GM21360 (cell line): ENCODE results near the gene FNDC5.

Experiments
- ATAC-seq: cut with Tn5 transposase; IDR thresholded peaks from one replicate; pipeline ENCODE4 v1.9.1; 2021; ENCODE audit warnings: mild to moderate bottlenecking, moderate library complexity; ENCODE audit not compliant: unreplicated experiment

The FNDC5 gene

GRCh38 chr1:32897082-32898049 is 26.7 kb upstream of the FNDC5 start:
- ATAC-seq: no peak

GRCh38 chr1:32896451-32896850 is 25.7 kb upstream of the FNDC5 start:
- no peak for ATAC-seq

GRCh38 chr1:32895325-32896215 is 24.9 kb upstream of the FNDC5 start:
- no peak for ATAC-seq

GRCh38 chr1:32894681-32895080 is 24.0 kb upstream of the FNDC5 start:
- ATAC-seq: no peak

GRCh38 chr1:32894019-32894600 is 23.4 kb upstream of the FNDC5 start:
- no peak for ATAC-seq

- no peak for ATAC-seq
These were observed 22.7 kb upstream of the FNDC5 start for GRCh38 chr1:32893198-32894018.

- ATAC-seq: no peak
These were observed 21.9 kb upstream of the FNDC5 start for GRCh38 chr1:32892368-32893197.

- ATAC-seq: no peak
These were observed 20.9 kb upstream of the FNDC5 start for GRCh38 chr1:32891630-32892029.

- no peak for ATAC-seq
These were observed 20.5 kb upstream of the FNDC5 start for GRCh38 chr1:32891241-32891570.

- no peak for ATAC-seq
These were observed 20.0 kb upstream of the FNDC5 start for GRCh38 chr1:32890516-32891240.

GRCh38 chr1:32889731-32890278 is 19.1 kb upstream of the FNDC5 start:
- no peak for ATAC-seq

GRCh38 chr1:32888677-32889420 is 18.1 kb upstream of the FNDC5 start:
- no peak for ATAC-seq

GRCh38 chr1:32888134-32888533 is 17.4 kb upstream of the FNDC5 start:
- ATAC-seq: no peak

- ATAC-seq: no peak
These were observed 16.9 kb upstream of the FNDC5 start for GRCh38 chr1:32887623-32888022.

- ATAC-seq: no peak
These were observed 16.2 kb upstream of the FNDC5 start for GRCh38 chr1:32886828-32887414.

GRCh38 chr1:32886004-32886827 is 15.5 kb upstream of the FNDC5 start, which contains the start of gene HPCA:
TSS of gene HPCA (plus strand) at chr1:32886491. CDS start at chr1:32888899, 2,408 bp downstream.
- ATAC-seq: no peak

- no peak for ATAC-seq
These were observed 14.9 kb upstream of the FNDC5 start for GRCh38 chr1:32885676-32886003.
